ENCODE measurements around the gene CEP89. TPM values are rescaled to one million over a fixed set of nuclear protein-coding genes. Genes with fewer than 3 reads are reported as not detected.
"Not testable (repeated sequence)": the region's sequence is repeated elsewhere in the genome, so short reads cannot be mapped to it uniquely, and the experiment has no call there.

CEP89 gene
- total and polyA plus RNA-seq, 8 donors, result 5.7 to 11.0 (median 6.9) TPM

- TF ChIP-seq CTCF (IDR thresholded peaks at IDR 0.05), result no peak
- Histone ChIP-seq H3K27me3 (no peaks in the 10 kb centered on the region), H3K9me3 (no peaks in the 10 kb centered on the region), H3K4me3 (peak overlapping the region; percentile 54 to 78 (median 64)), H3K27ac (no peak overlapping the region), H3K36me3 (no peaks in the 10 kb centered on the region), H3K4me1 (peaks cover 0 to 9% (median 0%) of the 10 kb centered on the region in 3 donors)
- WGBS, 2 donors, result 19 to 21% methylated on average over 21 of the region's 21 CpGs
- FAIRE-seq, result no peak
- intact Hi-C loops (cut with DNase I), result loop anchor here in 1 of 3 donors (10.0 kb wide), 1 partner anchor 134 kb away; no protein-coding TSS in a partner anchor
- no peak for DNase-seq
- ATAC-seq, result no peak
Observed at GRCh38 chr19:32971012-32971595, 654 bp downstream of the CEP89 start.

GRCh38 chr19:32969549-32969948 is 2.2 kb downstream of the CEP89 start:
- H3K27ac ChIP-seq, result no peak overlapping the region
- H3K36me3 ChIP-seq, result no peaks in the 10 kb centered on the region
- peak in 1 of 6 donors; percentile 62 for DNase-seq
- peaks cover 0 to 9% (median 0%) of the 10 kb centered on the region in 3 donors for H3K4me1 ChIP-seq
- 87 to 94% methylated on average over 10 of the region's 10 CpGs for WGBS, 2 donors
- H3K4me3 ChIP-seq, result no peak overlapping the region
- no peaks in the 10 kb centered on the region for H3K27me3 ChIP-seq
- no peak for TF ChIP-seq CTCF (IDR thresholded peaks at IDR 0.05)
- ATAC-seq, result no peak
- H3K9me3 ChIP-seq, result no peaks in the 10 kb centered on the region
- no peak for FAIRE-seq
- intact Hi-C loops (cut with DNase I), result no loop called here

DNA sequence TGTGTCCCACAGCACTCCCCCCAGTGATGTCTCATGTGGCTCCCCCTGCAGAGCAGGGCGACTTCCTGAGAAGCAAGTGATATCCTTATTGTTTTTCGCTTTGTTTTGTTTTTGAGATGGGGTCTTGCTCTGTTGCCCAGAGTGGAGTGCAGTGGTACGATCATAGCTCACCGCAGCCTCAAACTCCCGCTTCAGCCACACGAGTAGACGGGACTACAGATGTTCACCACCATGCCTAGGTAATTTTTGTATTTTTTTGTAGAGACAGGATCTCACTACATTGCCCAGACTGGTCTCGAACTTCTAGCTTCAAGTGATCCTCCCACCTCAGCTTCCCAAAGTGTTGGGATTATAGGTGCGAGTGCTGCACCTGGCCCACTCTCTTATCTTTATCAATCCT is 5.0 kb downstream of the CEP89 start:
- DNase-seq (no peak), ATAC-seq (no peak), FAIRE-seq (no peak)
- no peaks in the 10 kb centered on the region for H3K27me3 ChIP-seq
- no peaks in the 10 kb centered on the region for H3K9me3 ChIP-seq
- H3K27ac ChIP-seq, result no peak overlapping the region
- H3K36me3 ChIP-seq, result no peaks in the 10 kb centered on the region
- H3K4me1 ChIP-seq, result peaks cover 0 to 9% (median 0%) of the 10 kb centered on the region in 3 donors
- WGBS, 2 donors, result 86 to 90% methylated on average over 9 of the region's 9 CpGs
- no peak for TF ChIP-seq CTCF (IDR thresholded peaks at IDR 0.05)
- no peak overlapping the region for H3K4me3 ChIP-seq
- intact Hi-C loops (cut with DNase I), result no loop called here

DNA sequence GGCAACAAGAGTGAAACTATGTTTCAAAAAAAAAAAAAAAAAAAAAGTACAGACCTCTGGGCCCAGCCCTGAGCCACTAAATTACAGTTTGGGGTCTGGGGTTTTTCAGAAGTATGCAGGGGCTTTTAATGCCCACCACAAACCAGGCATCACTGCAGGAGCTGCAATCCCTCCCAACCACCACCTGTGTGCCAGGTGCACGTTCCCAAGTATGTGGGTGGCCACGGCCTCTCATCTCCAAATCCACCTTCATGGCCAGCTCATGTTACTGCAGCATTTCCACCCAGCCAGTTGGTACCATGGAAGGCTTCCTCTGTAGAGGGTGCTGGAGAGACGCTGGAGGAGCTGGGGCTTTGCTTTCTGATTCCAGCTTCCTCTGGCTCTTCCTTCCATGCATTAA is 26.5 kb downstream of the CEP89 start:
- DNase-seq, result no peak
- no peak for ATAC-seq
- WGBS, 2 donors, result 48 to 62% methylated on average over 3 of the region's 3 CpGs
- H3K9me3 ChIP-seq, result no peaks in the 10 kb centered on the region
- FAIRE-seq, result no peak
- intact Hi-C loops (cut with DNase I), result no loop called here
- H3K36me3 ChIP-seq, result peaks cover 0 to 30% (median 0%) of the 10 kb centered on the region in 3 donors
- no peaks in the 10 kb centered on the region for H3K4me1 ChIP-seq
- no peaks in the 10 kb centered on the region for H3K27me3 ChIP-seq
- no peak overlapping the region for H3K27ac ChIP-seq
- H3K4me3 ChIP-seq, result no peak overlapping the region
- TF ChIP-seq CTCF (IDR thresholded peaks at IDR 0.05), result no peak

GRCh38 chr19:32941273-32941672 is 30.5 kb downstream of the CEP89 start:
- ATAC-seq, result not testable (repeated sequence)

More at GRCh38 chr19:32941273-32941672, 30.5 kb downstream of the CEP89 start:
- H3K9me3 ChIP-seq; H3K4me1 ChIP-seq; intact Hi-C loops (cut with DNase I); H3K27me3 ChIP-seq; DNase-seq; H3K4me3 ChIP-seq; FAIRE-seq; H3K27ac ChIP-seq: not testable (repeated sequence)
- 91 to 94% methylated on average over 5 of the region's 5 CpGs for WGBS, 2 donors
- H3K36me3 ChIP-seq, result peaks cover 0 to 16% (median 0%) of the 10 kb centered on the region in 3 donors
